Neural cell (in vitro differentiated cells): ENCODE measurements around the gene ANKRD55. TPM values are rescaled to one million over a fixed set of nuclear protein-coding genes. Genes with fewer than 3 reads are reported as not detected.

Experiments used
- H2AFZ ChIP-seq: fragments of 200-600, 300-800 bp; sonication (generic), shearing (Covaris generic); 2 replicates; pipeline ENCODE4 v1.6.0; 2014; ENCODE audit warnings: low read depth, mild to moderate bottlenecking, antibody characterized with exemption, low read length, moderate library complexity
- H3F3A ChIP-seq: fragments of 200-600 bp; shearing (Covaris generic); 2 replicates; pipeline ENCODE4 v1.6.1; 2016; ENCODE audit warnings: mild to moderate bottlenecking, moderate library complexity, mixed read lengths, antibody characterized with exemption, low read length; ENCODE audit not compliant: insufficient read depth, poor library complexity, severe bottlenecking
- H3K27ac ChIP-seq: fragments of 200-600, 300-800 bp; sonication (generic), shearing (Covaris generic); 2 replicates; pipeline ENCODE4 v1.5.1; 2014; ENCODE audit warnings: mild to moderate bottlenecking, low read length, moderate library complexity
- H3K27me3 ChIP-seq: fragments of 300-800, 200-600 bp; sonication (generic), shearing (Covaris generic); 2 replicates; pipeline ENCODE4 v1.6.0; 2014; ENCODE audit warnings: mild to moderate bottlenecking, low read depth, low read length, moderate library complexity; ENCODE audit not compliant: insufficient read depth
- H3K36me3 ChIP-seq: fragments of 300-800, 200-600 bp; sonication (generic), shearing (Covaris generic); 2 replicates; pipeline ENCODE4 v1.5.1; 2014; ENCODE audit warnings: mild to moderate bottlenecking, antibody characterized with exemption, low read length, moderate library complexity; ENCODE audit not compliant: insufficient read depth
- H3K4me2 ChIP-seq: fragments of 300-800, 200-600 bp; sonication (generic), shearing (Covaris generic); 2 replicates; pipeline ENCODE4 v1.6.0; 2014; ENCODE audit warnings: mild to moderate bottlenecking, low read length
- H3K4me3 ChIP-seq: fragments of 300-800, 200-600 bp; sonication (generic), shearing (Covaris generic); 2 replicates; pipeline ENCODE4 v1.5.1; 2014; ENCODE audit warnings: mild to moderate bottlenecking, low read length, moderate library complexity
- H3K79me2 ChIP-seq: fragments of 200-600 bp; shearing (Covaris generic); replicated peaks from 2 replicates; pipeline ENCODE4 v1.6.0; 2014; ENCODE audit warnings: mild to moderate bottlenecking, low read length, moderate library complexity; ENCODE audit not compliant: insufficient read depth
- H3K9ac ChIP-seq: fragments of 300-800, 200-600 bp; sonication (generic), shearing (Covaris generic); 2 replicates; pipeline ENCODE4 v1.6.1; 2016; ENCODE audit warnings: mild to moderate bottlenecking, low read length, mixed read lengths
- H3K9me2 ChIP-seq: fragments of 200-600 bp; shearing (Covaris generic); 2 replicates; pipeline ENCODE4 v1.6.1; 2016; ENCODE audit warnings: mild to moderate bottlenecking, low read length, mixed read lengths; ENCODE audit not compliant: insufficient read depth
- H3K9me3 ChIP-seq: fragments of 200-600, 300-800 bp; sonication (generic), shearing (Covaris generic); 2 replicates; pipeline ENCODE4 v1.6.1; 2016; ENCODE audit warnings: mild to moderate bottlenecking, mixed run types, low read length, moderate library complexity, mixed read lengths
- H4K20me1 ChIP-seq: fragments of 200-600 bp; shearing (Covaris generic); 2 replicates; pipeline ENCODE4 v1.6.1; 2016; ENCODE audit warnings: mild to moderate bottlenecking, mixed run types; ENCODE audit not compliant: insufficient read depth
- EP300 ChIP-seq: fragments of 450-650 bp; conservative IDR thresholded peaks from 2 replicates; pipeline ENCODE4 v1.6.1; 2014; ENCODE audit warnings: antibody characterized with exemption, mild to moderate bottlenecking, moderate library complexity; ENCODE audit not compliant: poor library complexity, severe bottlenecking
- EZH2 ChIP-seq: fragments of 200-600, 300-800 bp; shearing (Covaris generic), sonication (generic); IDR thresholded peaks from 2 replicates; pipeline ENCODE4 v1.6.1; 2014; ENCODE audit warnings: antibody characterized with exemption, low read length, borderline replicate concordance, mild to moderate bottlenecking; ENCODE audit not compliant: insufficient read depth, poor library complexity, severe bottlenecking
- MXI1 ChIP-seq: fragments of 450-650 bp; conservative IDR thresholded peaks from 2 replicates; pipeline ENCODE4 v1.6.1; 2014; ENCODE audit warnings: antibody characterized with exemption, mild to moderate bottlenecking; ENCODE audit not compliant: poor library complexity, severe bottlenecking
- POLR2AphosphoS5 ChIP-seq: IDR thresholded peaks from 2 replicates; pipeline ENCODE4 v1.6.1; 2012
- RAD21 ChIP-seq: fragments of 450-650 bp; conservative IDR thresholded peaks from 2 replicates; pipeline ENCODE4 v1.6.1; 2014; ENCODE audit warnings: antibody characterized with exemption, mild to moderate bottlenecking, moderate library complexity
- REST ChIP-seq: IDR thresholded peaks from 2 replicates; pipeline ENCODE4 v1.6.1; 2012; ENCODE audit warnings: borderline replicate concordance
- SMC3 ChIP-seq: fragments of 450-650 bp; conservative IDR thresholded peaks from 2 replicates; pipeline ENCODE4 v1.6.1; 2014; ENCODE audit warnings: antibody characterized with exemption, mild to moderate bottlenecking, moderate library complexity; ENCODE audit not compliant: poor library complexity
- TAF1 ChIP-seq: IDR thresholded peaks from 2 replicates; pipeline ENCODE4 v1.6.1; 2012; ENCODE audit warnings: low read depth
- polyA plus RNA-seq: library from polyadenylated mRNA; depleted of rRNA; stranded (reverse); fragments of >200 nt; gene quantifications from 2 replicates; pipeline ENCODE4 v1.2.3, GENCODE V29; 2014
- TF ChIP-seq, protein P1 (sequence below): fragments of 450-650 bp; IDR thresholded peaks from 2 replicates; pipeline ENCODE4 v1.5.1; 2014; ENCODE audit warnings: antibody characterized with exemption, mild to moderate bottlenecking, moderate library complexity; ENCODE audit not compliant: poor library complexity, severe bottlenecking

ANKRD55 gene
- polyA plus RNA-seq, 1 donor from 2014 or later: 49.8 TPM

DNA sequence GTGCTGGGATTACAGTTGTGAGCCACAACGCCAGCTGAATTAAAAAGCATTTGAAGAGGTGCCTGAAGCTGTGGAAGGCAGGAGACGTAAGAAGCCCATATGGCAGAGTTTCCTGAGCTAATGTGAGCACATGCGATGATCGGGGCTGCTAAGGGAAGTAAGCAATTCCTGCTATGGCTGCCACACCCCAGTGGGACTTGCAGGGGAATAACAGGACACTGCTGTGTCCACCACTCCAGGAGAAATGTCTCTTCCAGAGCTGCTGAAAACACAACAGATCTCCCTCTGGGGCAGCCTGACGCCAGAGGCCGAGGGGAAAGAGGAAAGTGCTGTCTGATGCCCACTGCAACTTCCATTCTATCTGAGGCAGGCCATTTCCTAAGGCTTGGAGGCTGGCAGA, 46.2 kb upstream of the ANKRD55 start:
- Histone ChIP-seq H3K9me2 (no peaks in the 10 kb centered on the region), H4K20me1 (no peaks in the 10 kb centered on the region), H3F3A (no peaks in the 10 kb centered on the region), H3K27ac (no peak overlapping the region), H3K36me3 (no peaks in the 10 kb centered on the region), H3K27me3 (no peaks in the 10 kb centered on the region), H2AFZ (no peak overlapping the region), H3K4me3 (no peak overlapping the region), H3K9me3 (no peaks in the 10 kb centered on the region), H3K9ac (no peak overlapping the region), H3K4me2 (no peak overlapping the region), H3K79me2 (no peaks in the 10 kb centered on the region)
- TF ChIP-seq EZH2 (no peak), EP300 (no peak), REST (no peak), MXI1 (no peak), SMC3 (no peak), POLR2AphosphoS5 (no peak), TAF1 (no peak), RAD21 (no peak)
- TF ChIP-seq, protein P1, sequence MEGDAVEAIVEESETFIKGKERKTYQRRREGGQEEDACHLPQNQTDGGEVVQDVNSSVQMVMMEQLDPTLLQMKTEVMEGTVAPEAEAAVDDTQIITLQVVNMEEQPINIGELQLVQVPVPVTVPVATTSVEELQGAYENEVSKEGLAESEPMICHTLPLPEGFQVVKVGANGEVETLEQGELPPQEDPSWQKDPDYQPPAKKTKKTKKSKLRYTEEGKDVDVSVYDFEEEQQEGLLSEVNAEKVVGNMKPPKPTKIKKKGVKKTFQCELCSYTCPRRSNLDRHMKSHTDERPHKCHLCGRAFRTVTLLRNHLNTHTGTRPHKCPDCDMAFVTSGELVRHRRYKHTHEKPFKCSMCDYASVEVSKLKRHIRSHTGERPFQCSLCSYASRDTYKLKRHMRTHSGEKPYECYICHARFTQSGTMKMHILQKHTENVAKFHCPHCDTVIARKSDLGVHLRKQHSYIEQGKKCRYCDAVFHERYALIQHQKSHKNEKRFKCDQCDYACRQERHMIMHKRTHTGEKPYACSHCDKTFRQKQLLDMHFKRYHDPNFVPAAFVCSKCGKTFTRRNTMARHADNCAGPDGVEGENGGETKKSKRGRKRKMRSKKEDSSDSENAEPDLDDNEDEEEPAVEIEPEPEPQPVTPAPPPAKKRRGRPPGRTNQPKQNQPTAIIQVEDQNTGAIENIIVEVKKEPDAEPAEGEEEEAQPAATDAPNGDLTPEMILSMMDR: no peak

- no peak overlapping the region for H3K9ac ChIP-seq
- TF ChIP-seq EZH2 (no peak), POLR2AphosphoS5 (no peak), TAF1 (no peak), REST (no peak), SMC3 (no peak), MXI1 (no peak), EP300 (no peak), RAD21 (no peak)
- TF ChIP-seq, protein P1: no peak
- no peaks in the 10 kb centered on the region for H3K27me3 ChIP-seq
- no peaks in the 10 kb centered on the region for H3K9me3 ChIP-seq
- H3K79me2 ChIP-seq: no peaks in the 10 kb centered on the region
- no peak overlapping the region for H3K4me3 ChIP-seq
- H3K36me3 ChIP-seq: no peaks in the 10 kb centered on the region
- no peaks in the 10 kb centered on the region for H4K20me1 ChIP-seq
- no peak overlapping the region for H2AFZ ChIP-seq
- no peak overlapping the region for H3K27ac ChIP-seq
- H3F3A ChIP-seq: no peaks in the 10 kb centered on the region
- H3K9me2 ChIP-seq: no peaks in the 10 kb centered on the region
- H3K4me2 ChIP-seq: no peak overlapping the region
Measured at GRCh38 chr5:56278335-56278753, 45.2 kb upstream of the ANKRD55 start.
